Measurements from ENCODE around the gene GZF1. TPM values are rescaled to one million over a fixed set of nuclear protein-coding genes. Genes with fewer than 3 reads are reported as not detected.

Gene GZF1
- total RNA-seq, 4 donors from 2014 or later, result 10.4 to 22.8 (median 21.0) TPM

DNA sequence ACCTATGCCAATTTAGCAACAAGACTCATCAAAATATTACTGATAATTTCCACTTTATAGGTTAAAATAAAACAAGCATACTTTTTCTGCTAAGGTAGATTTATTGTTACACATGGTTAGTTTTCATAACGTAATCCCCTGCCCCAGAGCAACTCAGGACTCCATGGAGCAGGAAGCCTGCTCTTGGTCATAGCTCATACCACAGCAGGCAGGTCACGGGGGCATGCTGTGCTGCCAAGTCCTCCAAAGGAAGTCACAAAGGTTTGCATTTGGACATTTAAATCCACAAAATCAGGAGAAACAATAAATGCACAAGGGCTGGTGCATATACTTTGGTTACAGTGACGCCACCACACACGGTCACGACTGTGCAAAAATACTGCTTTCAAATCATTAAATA, 12.5 kb downstream of the GZF1 start:
- Histone ChIP-seq H3K4me1 (no peaks in the 10 kb centered on the region), H3K9me3 (no peaks in the 10 kb centered on the region), H3K4me3 (no peak overlapping the region), H3K36me3 (peaks cover 41 to 98% (median 76%) of the 10 kb centered on the region in 4 donors), H3K27ac (replicated peaks in 1 of 4) (no peak overlapping the region), H3K27me3 (no peaks in the 10 kb centered on the region)
- intact Hi-C loops (cut with DNase I), result no loop called here
- 81% methylated on average over 5 of the region's 5 CpGs for WGBS
- TF ChIP-seq POLR2A (IDR thresholded peaks at IDR 0.05; ENCODE audit: low read depth) (no peak), EP300 (IDR thresholded peaks at IDR 0.05) (no peak), POLR2AphosphoS5 (IDR thresholded peaks at IDR 0.05) (no peak)
- TF ChIP-seq, protein P1, sequence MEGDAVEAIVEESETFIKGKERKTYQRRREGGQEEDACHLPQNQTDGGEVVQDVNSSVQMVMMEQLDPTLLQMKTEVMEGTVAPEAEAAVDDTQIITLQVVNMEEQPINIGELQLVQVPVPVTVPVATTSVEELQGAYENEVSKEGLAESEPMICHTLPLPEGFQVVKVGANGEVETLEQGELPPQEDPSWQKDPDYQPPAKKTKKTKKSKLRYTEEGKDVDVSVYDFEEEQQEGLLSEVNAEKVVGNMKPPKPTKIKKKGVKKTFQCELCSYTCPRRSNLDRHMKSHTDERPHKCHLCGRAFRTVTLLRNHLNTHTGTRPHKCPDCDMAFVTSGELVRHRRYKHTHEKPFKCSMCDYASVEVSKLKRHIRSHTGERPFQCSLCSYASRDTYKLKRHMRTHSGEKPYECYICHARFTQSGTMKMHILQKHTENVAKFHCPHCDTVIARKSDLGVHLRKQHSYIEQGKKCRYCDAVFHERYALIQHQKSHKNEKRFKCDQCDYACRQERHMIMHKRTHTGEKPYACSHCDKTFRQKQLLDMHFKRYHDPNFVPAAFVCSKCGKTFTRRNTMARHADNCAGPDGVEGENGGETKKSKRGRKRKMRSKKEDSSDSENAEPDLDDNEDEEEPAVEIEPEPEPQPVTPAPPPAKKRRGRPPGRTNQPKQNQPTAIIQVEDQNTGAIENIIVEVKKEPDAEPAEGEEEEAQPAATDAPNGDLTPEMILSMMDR (IDR thresholded peaks at IDR 0.05), result no peak
- DNase-seq (ENCODE audit: extremely low spot score), result no peak

DNA sequence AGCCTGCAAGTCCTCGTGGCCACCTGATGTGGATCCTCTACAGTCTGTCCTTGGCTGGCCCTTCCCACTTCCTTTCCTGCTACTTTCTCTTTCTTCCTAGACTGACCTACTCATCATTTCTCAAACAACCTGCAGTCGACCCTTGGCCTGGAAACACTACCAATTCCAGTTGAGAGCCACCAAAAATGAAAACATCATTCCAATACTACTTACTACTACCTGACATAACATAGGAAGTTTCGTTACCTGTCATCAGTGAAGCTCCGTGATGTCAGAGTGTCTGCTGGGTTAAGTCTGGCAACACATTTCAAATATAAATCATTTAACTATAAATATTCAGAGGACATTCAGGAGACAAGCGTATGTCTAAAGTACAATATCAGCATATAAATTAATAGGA, 13.8 kb downstream of the GZF1 start:
- Histone ChIP-seq H3K4me1 (no peaks in the 10 kb centered on the region), H3K9me3 (no peaks in the 10 kb centered on the region), H3K27ac (replicated peaks in 1 of 4) (no peak overlapping the region), H3K36me3 (peaks cover 27 to 96% (median 72%) of the 10 kb centered on the region in 4 donors), H3K4me3 (no peak overlapping the region), H3K27me3 (no peaks in the 10 kb centered on the region)
- TF ChIP-seq POLR2AphosphoS5 (IDR thresholded peaks at IDR 0.05) (no peak), POLR2A (IDR thresholded peaks at IDR 0.05; ENCODE audit: low read depth) (no peak), EP300 (IDR thresholded peaks at IDR 0.05) (no peak)
- TF ChIP-seq, protein P1 (IDR thresholded peaks at IDR 0.05), result no peak
- WGBS, result 92% methylated on average over 5 of the region's 5 CpGs
- no peak for DNase-seq (ENCODE audit: extremely low spot score)
- intact Hi-C loops (cut with DNase I), result no loop called here

DNA sequence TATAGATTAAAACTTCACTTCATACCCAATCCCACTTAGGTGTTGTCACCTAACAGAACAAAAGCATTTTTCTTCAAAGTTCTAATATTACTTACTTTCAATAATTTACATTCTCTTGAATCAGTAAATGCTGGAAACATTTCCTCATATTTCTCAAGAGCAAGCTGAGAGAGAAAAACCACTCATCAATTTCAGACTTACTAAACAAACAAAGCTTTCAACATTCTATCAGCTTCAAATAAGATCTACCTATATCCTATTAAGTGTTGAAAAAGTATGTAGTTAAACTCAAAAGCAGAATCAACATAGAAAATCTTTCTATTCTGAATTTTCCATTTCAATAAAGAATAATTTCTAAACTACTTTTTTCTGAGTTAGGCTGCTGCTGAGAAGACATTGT, 17.8 kb downstream of the GZF1 start:
- intact Hi-C loops (cut with DNase I), result no loop called here
- no peak overlapping the region for H3K4me3 ChIP-seq
- H3K27me3 ChIP-seq, result no peaks in the 10 kb centered on the region
- no peak for TF ChIP-seq EP300 (IDR thresholded peaks at IDR 0.05)
- TF ChIP-seq, protein P1 (IDR thresholded peaks at IDR 0.05), result no peak
- TF ChIP-seq POLR2A (IDR thresholded peaks at IDR 0.05; ENCODE audit: low read depth), result no peak
- no peak for TF ChIP-seq POLR2AphosphoS5 (IDR thresholded peaks at IDR 0.05)
- no peaks in the 10 kb centered on the region for H3K4me1 ChIP-seq
- no peak for DNase-seq (ENCODE audit: extremely low spot score)
- no peaks in the 10 kb centered on the region for H3K9me3 ChIP-seq
- H3K27ac ChIP-seq (replicated peaks in 1 of 4), result no peak overlapping the region
- H3K36me3 ChIP-seq, result peaks cover 10 to 70% (median 46%) of the 10 kb centered on the region in 4 donors

DNA sequence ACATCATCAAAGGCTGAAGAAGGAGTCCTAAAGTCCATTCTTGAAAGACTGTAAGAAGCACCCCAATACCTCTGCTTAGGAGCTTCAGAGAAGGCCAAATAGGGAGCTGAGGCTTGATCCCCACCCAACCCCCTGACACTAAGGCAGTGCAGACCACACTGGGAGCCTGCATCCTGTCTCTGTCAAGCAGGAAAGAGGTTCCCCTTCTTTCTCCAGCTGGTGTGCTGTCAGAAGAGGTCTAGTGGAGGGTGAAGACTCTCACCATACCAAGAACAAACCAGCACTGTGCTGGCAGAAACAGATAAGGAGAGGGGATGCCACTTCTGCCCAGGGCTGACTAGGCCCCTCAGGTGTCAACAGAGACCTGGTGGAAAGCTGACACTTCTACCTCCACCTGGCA, 19.9 kb downstream of the GZF1 start:
- no peak overlapping the region for H3K27ac ChIP-seq (replicated peaks in 1 of 4)
- H3K9me3 ChIP-seq, result no peaks in the 10 kb centered on the region
- TF ChIP-seq EP300 (IDR thresholded peaks at IDR 0.05) (no peak), POLR2A (IDR thresholded peaks at IDR 0.05; ENCODE audit: low read depth) (no peak), POLR2AphosphoS5 (IDR thresholded peaks at IDR 0.05) (no peak)
- TF ChIP-seq, protein P1 (IDR thresholded peaks at IDR 0.05), result no peak
- intact Hi-C loops (cut with DNase I), result no loop called here
- no peaks in the 10 kb centered on the region for H3K27me3 ChIP-seq
- peaks cover 5 to 50% (median 37%) of the 10 kb centered on the region in 4 donors for H3K36me3 ChIP-seq
- peaks cover 0 to 8% (median 2%) of the 10 kb centered on the region in 4 donors for H3K4me1 ChIP-seq
- no peak overlapping the region for H3K4me3 ChIP-seq
- DNase-seq (ENCODE audit: extremely low spot score), result no peak

All from esophagus muscularis mucosa (tissue), 4 donors.